NCI-H226 (cell line): ENCODE measurements around the gene OGFOD2.

Source experiments
- DNase-seq: peaks from one replicate; pipeline ENCODE4 v3.0.0-alpha.2; 2015

The OGFOD2 gene

GRCh38 chr12:122977655-122978392 lies 2.8 kb downstream of the OGFOD2 start:
- no peak for DNase-seq

GRCh38 chr12:122978507-122978955 lies 3.5 kb downstream of the OGFOD2 start:
- no peak for DNase-seq

- no peak for DNase-seq
These were observed 4.2 kb downstream of the OGFOD2 start for GRCh38 chr12:122979001-122979907.

- DNase-seq: no peak
These were observed 4.8 kb downstream of the OGFOD2 start for GRCh38 chr12:122979908-122980182.

GRCh38 chr12:122980183-122981035 lies 5.4 kb downstream of the OGFOD2 start, which contains the start of gene ARL6IP4:
Gene ARL6IP4 (plus strand): TSS chr12:122980681. CDS start chr12:122981140, 459 bp downstream.
- peak; percentile 56 for DNase-seq

- DNase-seq: no peak
These were observed 6.0 kb downstream of the OGFOD2 start for GRCh38 chr12:122981036-122981471.

GRCh38 chr12:122981587-122982476 lies 6.8 kb downstream of the OGFOD2 start:
- no peak for DNase-seq

GRCh38 chr12:122982477-122982815 lies 7.4 kb downstream of the OGFOD2 start:
- DNase-seq: no peak

- DNase-seq: no peak
These were observed 8.1 kb downstream of the OGFOD2 start for GRCh38 chr12:122982963-122983788.

GRCh38 chr12:122983789-122984515 lies 8.9 kb downstream of the OGFOD2 start:
- DNase-seq: no peak

GRCh38 chr12:122984612-122985337 lies 9.7 kb downstream of the OGFOD2 start:
- DNase-seq: no peak

- DNase-seq: no peak
These were observed 10.6 kb downstream of the OGFOD2 start for GRCh38 chr12:122985338-122986257.

- DNase-seq: no peak
These were observed 11.3 kb downstream of the OGFOD2 start for GRCh38 chr12:122986258-122986871.

- DNase-seq: no peak
These were observed 12.3 kb downstream of the OGFOD2 start for GRCh38 chr12:122987086-122987951.

- DNase-seq: no peak
These were observed 13.0 kb downstream of the OGFOD2 start for GRCh38 chr12:122988036-122988435.

- no peak for DNase-seq
These were observed 13.7 kb downstream of the OGFOD2 start for GRCh38 chr12:122988612-122989212.
